Activated B cell treated with CpG ODN at 0.5 μM for 24 hours (primary cell): ENCODE results near the gene APOA1. TPM values are rescaled to one million over a fixed set of nuclear protein-coding genes. Genes with fewer than 3 reads are reported as not detected.

Source experiments
- ATAC-seq: fragments of 200-7000 bp; cut with Tn5 transposase; one replicate; pipeline ENCODE4 v1.10.0; 2021; ENCODE audit warnings: low read depth, mild to moderate bottlenecking, moderate library complexity
- CTCF ChIA-PET: fragments of 350-600 bp; sonication (Branson Sonifier 250); formaldehyde crosslinking; loops from one replicate; lab custom pipeline; 2021; ENCODE audit warnings: antibody characterized with exemption; lab: Charles Lee
- POLR2A ChIA-PET: fragments of 350-600 bp; sonication (Branson Sonifier 250); formaldehyde crosslinking; loops from one replicate; lab custom pipeline; 2021; ENCODE audit warnings: antibody characterized with exemption; lab: Charles Lee
- DNase-seq: peaks from one replicate; pipeline ENCODE4 v3.0.0; 2022
- H3K27ac Mint-ChIP-seq: one replicate; pipeline ENCODE4 v1.8.0; 2020; ENCODE audit warnings: mixed read lengths
- H3K27me3 Mint-ChIP-seq: one replicate; pipeline ENCODE4 v1.8.0; 2021; ENCODE audit warnings: mixed read lengths
- H3K36me3 Mint-ChIP-seq: one replicate; pipeline ENCODE4 v1.8.0; 2021; ENCODE audit warnings: low read depth, mixed read lengths
- H3K4me1 Mint-ChIP-seq: one replicate; pipeline ENCODE4 v1.8.0; 2021; ENCODE audit warnings: mixed read lengths
- H3K4me3 Mint-ChIP-seq: one replicate; pipeline ENCODE4 v1.8.0; 2020; ENCODE audit warnings: mild to moderate bottlenecking, mixed read lengths
- H3K9me3 Mint-ChIP-seq: one replicate; pipeline ENCODE4 v1.8.0; 2020; ENCODE audit warnings: mixed read lengths
- intact Hi-C: fragments of 100-400 bp; cut with micrococcal nuclease; formaldehyde crosslinking; loops from one replicate; pipeline ENCODE4 v1.15.1; 2024
- total RNA-seq: library from RNA; stranded (reverse); gene quantifications from 2 replicates; pipeline ENCODE4 v1.2.3, GENCODE V29; 2022
- TF ChIP-seq, protein P1 (sequence below): fragments of 200-600 bp; IDR thresholded peaks from one replicate; pipeline ENCODE4 v1.8.0; 2022; ENCODE audit warnings: antibody characterized with exemption, mild to moderate bottlenecking

The APOA1 gene
- total RNA-seq, 1 donor from 2014 or later, result 0.31 TPM

DNA sequence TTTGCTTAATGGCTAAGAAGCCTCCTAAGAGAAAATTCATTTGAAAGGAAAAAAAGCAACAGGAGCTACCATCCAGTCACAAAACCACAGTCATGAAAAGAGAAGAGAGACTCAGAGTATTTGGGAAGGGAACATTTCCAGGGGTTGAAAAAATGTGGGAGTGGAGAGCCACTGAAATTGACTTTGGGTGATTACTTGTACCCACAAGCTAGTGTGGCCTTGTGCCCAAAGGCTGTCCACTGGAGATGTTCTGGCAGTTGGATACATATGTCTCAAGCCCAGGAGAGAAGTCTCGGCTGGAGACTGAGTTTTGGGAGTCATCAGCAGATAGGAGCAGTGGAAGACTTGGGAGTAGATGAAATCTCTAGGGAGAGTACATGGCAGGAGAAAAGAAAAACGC, 42.6 kb downstream of the APOA1 start:
- ChIA-PET CTCF (no interaction called here), POLR2A (interaction anchor here (0.6 kb wide), 1 partner anchor 312 kb away, joined by 7 read pairs; no protein-coding TSS in a partner anchor)
- TF ChIP-seq, protein P1, sequence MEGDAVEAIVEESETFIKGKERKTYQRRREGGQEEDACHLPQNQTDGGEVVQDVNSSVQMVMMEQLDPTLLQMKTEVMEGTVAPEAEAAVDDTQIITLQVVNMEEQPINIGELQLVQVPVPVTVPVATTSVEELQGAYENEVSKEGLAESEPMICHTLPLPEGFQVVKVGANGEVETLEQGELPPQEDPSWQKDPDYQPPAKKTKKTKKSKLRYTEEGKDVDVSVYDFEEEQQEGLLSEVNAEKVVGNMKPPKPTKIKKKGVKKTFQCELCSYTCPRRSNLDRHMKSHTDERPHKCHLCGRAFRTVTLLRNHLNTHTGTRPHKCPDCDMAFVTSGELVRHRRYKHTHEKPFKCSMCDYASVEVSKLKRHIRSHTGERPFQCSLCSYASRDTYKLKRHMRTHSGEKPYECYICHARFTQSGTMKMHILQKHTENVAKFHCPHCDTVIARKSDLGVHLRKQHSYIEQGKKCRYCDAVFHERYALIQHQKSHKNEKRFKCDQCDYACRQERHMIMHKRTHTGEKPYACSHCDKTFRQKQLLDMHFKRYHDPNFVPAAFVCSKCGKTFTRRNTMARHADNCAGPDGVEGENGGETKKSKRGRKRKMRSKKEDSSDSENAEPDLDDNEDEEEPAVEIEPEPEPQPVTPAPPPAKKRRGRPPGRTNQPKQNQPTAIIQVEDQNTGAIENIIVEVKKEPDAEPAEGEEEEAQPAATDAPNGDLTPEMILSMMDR, result no peak
- Mint-ChIP-seq H3K27me3 (no peaks in the 10 kb centered on the region), H3K9me3 (no peaks in the 10 kb centered on the region), H3K27ac (no peak overlapping the region), H3K4me3 (no peak overlapping the region), H3K4me1 (peaks cover 7% of the 10 kb centered on the region), H3K36me3 (no peaks in the 10 kb centered on the region)
- intact Hi-C loops, result no loop called here
- DNase-seq, result no peak
- no peak for ATAC-seq

DNA sequence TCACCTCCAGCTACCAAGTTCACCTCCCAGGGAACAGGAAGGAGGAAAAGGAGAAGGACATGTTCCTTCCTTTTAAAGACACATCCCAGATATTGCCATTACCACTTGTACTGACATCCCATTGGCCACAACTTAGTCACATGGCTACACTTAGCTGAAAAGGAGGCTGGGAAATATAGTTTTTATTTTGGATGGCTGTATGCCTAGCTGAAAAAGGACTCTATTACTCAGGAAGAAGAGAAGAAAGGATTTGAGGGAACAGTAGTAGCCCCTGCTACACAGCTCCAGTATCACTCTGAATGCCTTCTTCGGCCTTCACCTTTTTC, 43.7 kb downstream of the APOA1 start:
- Mint-ChIP-seq H3K4me3 (no peak overlapping the region), H3K27ac (no peak overlapping the region), H3K9me3 (no peaks in the 10 kb centered on the region), H3K4me1 (peaks cover 7% of the 10 kb centered on the region), H3K27me3 (peaks cover 4% of the 10 kb centered on the region), H3K36me3 (no peaks in the 10 kb centered on the region)
- ChIA-PET CTCF (interaction anchor here (2.1 kb wide), 1 partner anchor 312 kb away, joined by 9 read pairs; no protein-coding TSS in a partner anchor), POLR2A (no interaction called here)
- ATAC-seq, result no peak
- intact Hi-C loops, result no loop called here
- TF ChIP-seq, protein P1, result no peak
- no peak for DNase-seq

DNA sequence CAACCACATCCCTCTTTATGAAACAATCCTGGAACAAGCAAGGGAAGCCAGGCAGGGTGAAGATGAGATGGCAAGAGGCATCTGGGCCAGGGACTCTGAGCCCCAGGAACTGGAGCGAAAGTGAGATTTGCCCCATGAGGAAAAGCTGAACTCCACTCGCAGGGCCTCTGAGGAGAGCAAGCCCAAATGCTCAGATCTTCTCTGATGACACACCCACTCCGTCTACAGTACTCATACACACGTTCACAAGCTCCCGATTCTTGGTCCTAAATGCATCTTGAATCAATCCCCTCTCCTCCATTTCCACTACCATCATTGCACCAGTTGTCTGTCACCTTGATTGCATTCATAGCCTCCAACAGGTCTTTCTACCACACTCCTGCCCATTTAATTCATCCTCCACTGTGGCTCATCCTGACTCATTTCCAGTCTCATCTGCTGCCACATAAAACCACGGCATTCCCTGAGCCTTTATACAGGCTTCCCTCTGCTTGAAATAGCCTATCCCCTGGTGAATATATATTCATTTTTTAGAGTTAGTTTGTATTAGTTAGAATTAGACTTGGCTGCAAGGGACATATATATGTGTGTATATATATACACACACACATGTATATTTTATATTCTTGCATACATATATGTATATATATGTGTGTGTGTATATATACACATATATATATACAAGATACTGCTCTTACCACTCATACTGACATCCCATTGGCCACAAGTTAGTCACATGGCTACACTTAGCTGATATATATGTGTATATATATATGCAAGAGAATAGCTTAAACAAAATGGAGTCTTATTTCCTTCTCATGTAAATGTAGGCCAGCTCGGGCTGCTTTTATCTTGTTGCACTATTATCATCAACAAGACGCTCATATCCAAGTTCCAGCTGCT, 44.3 kb downstream of the APOA1 start:
- H3K27ac Mint-ChIP-seq, result no peak overlapping the region

DNA sequence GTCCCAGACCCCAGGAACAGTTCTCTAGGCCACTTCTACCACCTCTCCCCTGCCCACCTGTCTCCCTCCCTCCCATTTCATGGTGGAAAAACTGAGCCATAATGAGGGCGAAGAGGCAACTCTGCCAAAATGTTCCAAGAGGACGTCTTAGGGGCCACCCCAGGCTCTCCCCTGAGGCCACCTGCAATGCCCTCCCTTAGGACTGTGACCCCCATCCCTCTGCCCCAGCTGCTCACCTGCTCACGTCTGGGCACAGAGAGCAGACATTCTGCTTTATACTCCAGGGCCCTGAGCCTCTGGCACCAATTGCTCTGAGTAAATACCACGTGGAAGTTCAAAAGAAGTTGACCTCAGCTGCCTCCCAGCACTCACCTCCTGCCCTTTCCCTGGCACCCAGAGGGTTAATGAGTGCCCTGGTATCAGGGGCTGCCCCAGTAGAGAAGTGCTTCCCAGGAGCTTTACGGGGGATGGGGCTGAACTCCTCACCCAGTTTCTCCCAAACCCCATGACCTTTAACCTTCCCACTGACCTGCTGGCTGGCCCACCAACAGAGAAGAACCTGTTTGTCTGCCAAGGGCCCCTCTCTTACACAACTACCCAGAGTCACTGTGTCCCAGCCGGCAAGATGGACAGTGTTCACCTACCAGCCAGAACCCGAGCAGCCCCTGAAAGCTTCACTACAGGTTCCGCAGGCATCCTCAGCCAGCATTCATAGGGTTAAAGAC, 45.1 kb downstream of the APOA1 start:
- H3K9me3 Mint-ChIP-seq, result no peaks in the 10 kb centered on the region
- no peak overlapping the region for H3K4me3 Mint-ChIP-seq
- POLR2A ChIA-PET, result interaction anchor here (0.5 kb wide), 1 partner anchor 552 kb away, joined by 4 read pairs; no protein-coding TSS in a partner anchor
- H3K27me3 Mint-ChIP-seq, result peaks cover 4% of the 10 kb centered on the region
- no peak for DNase-seq
- intact Hi-C loops, result no loop called here
- TF ChIP-seq, protein P1, result no peak
- H3K27ac Mint-ChIP-seq, result no peak overlapping the region
- peaks cover 8% of the 10 kb centered on the region for H3K36me3 Mint-ChIP-seq
- CTCF ChIA-PET, result interaction anchor here (1.6 to 2.1 kb wide), 3 partner anchors 8 to 314 kb away, joined by 4 to 9 read pairs (median 6); no protein-coding TSS in a partner anchor
- no peak for ATAC-seq
- H3K4me1 Mint-ChIP-seq, result peaks cover 17% of the 10 kb centered on the region

More for the DNA sequence above, 44.3 kb downstream of the APOA1 start:
- ChIA-PET POLR2A (interaction anchor here (0.5 kb wide), 1 partner anchor 551 kb away, joined by 4 read pairs; no protein-coding TSS in a partner anchor), CTCF (interaction anchor here (2.1 kb wide), 1 partner anchor 313 kb away, joined by 9 read pairs; no protein-coding TSS in a partner anchor)
- ATAC-seq (no peak), DNase-seq (no peak)
- Mint-ChIP-seq H3K4me1 (peaks cover 13% of the 10 kb centered on the region), H3K36me3 (peaks cover 3% of the 10 kb centered on the region), H3K4me3 (no peak overlapping the region), H3K9me3 (no peaks in the 10 kb centered on the region), H3K27me3 (peaks cover 4% of the 10 kb centered on the region)
- TF ChIP-seq, protein P1, result no peak
- intact Hi-C loops, result no loop called here
